ENCODE measurements around the gene CAPN9.
"Not testable (repeated sequence)": the region's sequence is repeated elsewhere in the genome, so short reads cannot be mapped to it uniquely, and the experiment has no call there.

The CAPN9 gene

DNA sequence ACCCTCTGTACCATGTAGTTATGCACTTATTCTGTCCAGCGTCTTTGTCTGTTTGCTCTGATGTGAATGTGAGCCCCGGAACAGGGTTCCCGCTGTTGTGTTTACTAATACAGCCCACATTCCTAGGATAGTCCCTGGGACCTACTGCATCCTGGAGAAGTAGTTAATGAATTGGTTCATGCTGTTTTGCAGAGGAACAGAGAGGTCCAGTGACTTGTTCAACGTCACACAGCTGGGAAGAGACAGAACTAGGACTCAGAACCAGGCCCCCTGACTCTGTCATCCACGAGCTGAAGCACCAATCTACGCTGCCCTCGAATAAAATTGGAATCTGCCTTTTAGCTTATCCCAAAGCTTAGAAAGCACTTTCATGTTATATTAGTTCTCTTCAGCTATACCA, 34.0 kb upstream of the CAPN9 start:
- TF ChIP-seq, protein P1, sequence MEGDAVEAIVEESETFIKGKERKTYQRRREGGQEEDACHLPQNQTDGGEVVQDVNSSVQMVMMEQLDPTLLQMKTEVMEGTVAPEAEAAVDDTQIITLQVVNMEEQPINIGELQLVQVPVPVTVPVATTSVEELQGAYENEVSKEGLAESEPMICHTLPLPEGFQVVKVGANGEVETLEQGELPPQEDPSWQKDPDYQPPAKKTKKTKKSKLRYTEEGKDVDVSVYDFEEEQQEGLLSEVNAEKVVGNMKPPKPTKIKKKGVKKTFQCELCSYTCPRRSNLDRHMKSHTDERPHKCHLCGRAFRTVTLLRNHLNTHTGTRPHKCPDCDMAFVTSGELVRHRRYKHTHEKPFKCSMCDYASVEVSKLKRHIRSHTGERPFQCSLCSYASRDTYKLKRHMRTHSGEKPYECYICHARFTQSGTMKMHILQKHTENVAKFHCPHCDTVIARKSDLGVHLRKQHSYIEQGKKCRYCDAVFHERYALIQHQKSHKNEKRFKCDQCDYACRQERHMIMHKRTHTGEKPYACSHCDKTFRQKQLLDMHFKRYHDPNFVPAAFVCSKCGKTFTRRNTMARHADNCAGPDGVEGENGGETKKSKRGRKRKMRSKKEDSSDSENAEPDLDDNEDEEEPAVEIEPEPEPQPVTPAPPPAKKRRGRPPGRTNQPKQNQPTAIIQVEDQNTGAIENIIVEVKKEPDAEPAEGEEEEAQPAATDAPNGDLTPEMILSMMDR (IDR thresholded peaks at IDR 0.05; ENCODE audit: extremely low read depth, missing control alignments) = no peak
- no peak for DNase-seq (ENCODE audit: low spot score)

DNA sequence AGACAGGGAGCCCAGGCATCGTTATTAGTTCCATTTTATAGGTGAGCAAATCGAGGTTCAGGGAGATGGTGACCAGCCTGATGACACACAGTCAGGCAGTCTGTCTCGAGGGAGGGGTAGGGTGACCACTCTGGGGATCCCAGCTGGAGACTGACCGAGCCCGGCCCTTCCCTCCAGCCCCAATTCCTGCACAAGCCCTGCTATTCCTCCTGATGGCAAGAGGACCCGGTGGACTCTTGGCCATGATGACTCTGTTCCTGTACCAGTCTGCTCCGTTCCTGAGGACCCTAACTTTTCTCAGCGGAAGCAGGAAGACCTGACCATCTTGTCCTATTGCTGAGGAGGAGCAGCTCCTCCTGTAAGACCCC, 33.7 kb upstream of the CAPN9 start:
- TF ChIP-seq, protein P1 (IDR thresholded peaks at IDR 0.05; ENCODE audit: extremely low read depth, missing control alignments) = no peak
- DNase-seq (ENCODE audit: low spot score) = no peak

DNA sequence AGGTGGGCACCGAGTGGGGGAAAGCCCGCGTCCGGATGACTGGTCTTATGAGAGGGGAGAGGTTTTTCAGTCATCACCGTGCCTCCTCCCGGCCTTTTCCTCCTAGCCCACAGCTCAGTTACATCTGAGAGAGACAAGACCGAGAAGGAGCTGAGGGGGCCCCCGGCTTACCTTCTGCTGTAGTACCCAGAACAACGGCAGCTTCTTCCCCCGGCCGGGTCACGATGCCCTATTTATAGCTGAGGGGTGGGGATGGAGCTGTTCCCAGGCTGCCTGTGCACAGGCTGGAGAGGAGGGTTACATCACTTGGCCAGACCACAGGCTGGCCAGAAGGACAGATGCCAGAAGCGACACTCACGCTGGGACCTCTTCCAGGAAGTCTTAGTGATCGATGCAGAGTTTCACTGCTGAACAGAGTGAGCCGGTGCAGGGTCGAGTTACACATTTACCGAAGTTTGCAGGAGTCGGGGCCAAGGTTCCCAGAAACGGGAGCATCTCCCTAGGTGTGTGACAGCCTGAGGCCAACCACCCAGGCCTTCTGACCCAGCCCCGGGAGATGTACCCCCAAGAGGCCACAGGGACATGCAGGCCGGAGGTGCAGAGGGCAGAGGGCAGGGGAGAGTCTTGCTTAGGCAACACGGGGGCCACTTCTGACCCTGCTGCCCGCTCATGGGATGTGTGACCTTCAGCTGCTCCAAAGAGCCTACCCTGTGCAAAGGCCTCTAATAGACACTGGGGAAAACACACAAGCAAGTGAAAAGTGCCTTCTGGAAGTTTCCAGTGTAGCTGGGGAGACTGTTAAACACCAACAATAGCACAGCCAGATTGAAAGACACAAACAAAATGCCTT, 33.0 kb upstream of the CAPN9 start, which contains the start of gene AGT:
TSS of gene AGT (minus strand) at position 208 of the 850 bp plus-strand sequence. CDS start 3,299 bp downstream, outside the sequence.
- DNase-seq (ENCODE audit: low spot score) = no peak
- TF ChIP-seq, protein P1 (IDR thresholded peaks at IDR 0.05; ENCODE audit: extremely low read depth, missing control alignments) = no peak

DNA sequence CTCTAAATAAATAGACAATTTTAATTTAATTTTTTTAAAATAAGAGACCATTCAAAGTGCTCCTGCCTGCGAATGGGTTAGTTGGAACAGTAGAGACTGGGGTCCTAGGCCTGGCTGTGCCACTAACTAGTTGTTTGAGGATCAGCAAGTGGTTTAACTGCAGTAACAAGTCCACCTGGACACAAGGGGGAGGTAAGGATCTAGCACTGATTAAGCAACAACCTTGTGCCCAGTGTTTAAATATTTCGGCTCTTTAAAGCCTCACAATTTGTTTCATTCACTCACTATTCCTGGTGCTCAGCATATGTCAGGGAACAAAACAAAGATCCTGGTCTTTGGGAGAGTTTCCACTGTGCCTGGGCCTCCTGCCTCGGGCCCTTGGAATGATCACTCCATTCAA, 31.7 kb upstream of the CAPN9 start:
- DNase-seq (ENCODE audit: low spot score) = no peak
- TF ChIP-seq, protein P1 (IDR thresholded peaks at IDR 0.05; ENCODE audit: extremely low read depth, missing control alignments) = no peak

DNA sequence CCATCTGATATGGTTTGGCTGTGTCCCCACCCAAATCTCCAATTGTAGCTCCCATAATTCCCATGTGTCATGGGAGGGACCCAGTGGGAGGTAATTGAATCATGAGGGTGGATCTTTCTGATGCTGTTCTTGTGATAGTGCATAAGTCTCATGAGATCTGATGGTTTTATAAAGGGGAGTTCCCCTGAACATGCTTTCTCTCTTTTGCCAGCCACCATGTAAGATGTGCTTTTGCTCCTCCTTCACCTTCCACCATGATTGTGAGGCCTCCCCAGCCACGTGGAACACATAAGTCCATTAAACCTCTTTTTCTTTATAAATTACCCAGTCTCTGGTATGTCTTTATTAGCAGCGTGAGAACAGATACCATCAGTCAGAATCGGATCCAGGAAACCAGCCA, 30.7 kb upstream of the CAPN9 start:
- DNase-seq (ENCODE audit: low spot score) = not testable (repeated sequence)

DNA sequence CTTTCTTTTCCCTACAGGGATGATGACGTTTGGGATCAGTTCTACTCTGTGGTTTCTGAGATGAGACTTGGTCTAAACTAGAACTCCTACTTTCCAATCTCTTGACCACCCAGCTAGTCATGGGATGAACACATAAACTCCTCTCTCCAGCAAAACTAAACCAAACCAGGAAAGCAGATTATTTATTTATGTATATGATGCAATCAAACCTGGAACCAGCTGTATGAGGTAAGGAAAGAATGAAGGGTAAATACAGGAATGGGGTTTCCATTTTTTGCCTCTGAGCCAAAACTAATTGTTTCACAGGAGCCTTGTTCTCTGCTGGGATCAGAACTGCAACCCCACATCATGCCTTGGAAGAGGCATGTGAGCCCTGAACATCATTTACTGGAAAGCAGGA, 29.9 kb upstream of the CAPN9 start:
- TF ChIP-seq, protein P1 (IDR thresholded peaks at IDR 0.05; ENCODE audit: extremely low read depth, missing control alignments) = no peak
- no peak for DNase-seq (ENCODE audit: low spot score)

DNA sequence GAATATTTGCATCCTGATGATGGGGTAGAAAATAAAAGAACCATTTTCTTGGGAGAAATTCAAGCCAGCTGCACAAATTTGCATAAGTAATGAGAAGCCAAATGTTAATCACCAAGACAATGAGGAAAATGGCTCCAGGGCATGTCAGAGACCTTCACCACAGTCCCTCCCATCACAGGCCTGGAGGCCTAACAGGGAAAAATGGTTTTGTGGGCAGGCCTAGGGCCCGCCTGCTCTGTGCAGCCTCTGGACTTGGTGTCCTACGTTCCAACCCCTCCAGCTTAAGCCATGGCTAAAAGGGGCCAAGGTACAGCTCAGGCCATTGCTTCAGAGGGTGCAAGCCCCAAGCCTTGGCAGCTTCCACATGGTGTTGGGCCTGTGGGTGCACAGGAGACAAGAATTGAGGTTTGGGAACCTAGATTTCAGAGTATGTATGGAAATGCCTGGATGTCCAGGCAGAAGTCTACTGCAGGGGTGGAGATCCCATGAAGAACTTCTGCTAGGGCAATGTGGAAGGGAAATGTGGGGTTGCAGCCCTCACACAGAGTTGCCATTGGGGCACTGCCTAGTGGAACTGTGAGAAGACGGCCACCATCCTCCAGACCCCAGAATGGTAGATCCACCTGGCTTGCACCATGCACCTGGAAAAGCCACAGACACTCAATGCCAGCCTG, 25.2 kb upstream of the CAPN9 start:
- DNase-seq (ENCODE audit: low spot score) = not testable (repeated sequence)

DNA sequence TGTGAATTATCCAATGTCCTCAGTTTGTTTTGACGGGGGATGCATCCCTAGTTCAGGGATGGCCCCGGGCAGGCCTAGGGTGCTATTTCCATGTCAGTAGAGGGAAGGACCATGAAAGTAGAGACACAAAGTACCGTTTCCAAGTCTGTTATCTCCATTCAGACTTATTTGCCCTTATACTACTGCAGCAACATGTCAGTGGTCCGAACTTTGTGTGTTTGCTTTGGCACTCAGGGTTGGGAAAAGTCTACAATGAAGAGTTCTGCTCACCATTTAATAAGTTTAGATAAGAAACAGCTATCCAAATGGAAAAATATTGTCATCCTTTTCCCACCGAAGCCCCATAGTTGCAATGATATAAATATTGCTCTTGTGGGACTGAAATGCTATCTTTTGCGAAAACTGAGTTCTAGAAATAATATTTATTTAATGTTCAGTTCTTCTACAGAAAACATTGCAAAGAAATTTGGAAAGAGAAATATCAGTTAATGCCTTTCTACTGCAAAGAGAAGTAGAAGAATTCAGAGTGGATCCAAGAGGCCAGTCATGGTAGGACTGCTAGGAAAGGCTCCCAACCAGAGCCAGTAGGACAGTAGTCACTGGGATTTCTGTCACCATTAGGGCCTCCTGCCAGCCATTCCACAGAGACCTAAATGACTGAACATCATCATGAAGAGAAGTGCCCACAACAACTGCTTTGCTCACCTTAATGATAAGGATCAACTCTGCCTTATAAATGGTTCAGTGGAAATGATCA, 21.8 kb upstream of the CAPN9 start:
- TF ChIP-seq, protein P1 (IDR thresholded peaks at IDR 0.05; ENCODE audit: extremely low read depth, missing control alignments) = no peak
- DNase-seq (ENCODE audit: low spot score) = no peak

Measured in GM20000 (cell line).